ENCODE data around the gene MGA.

- TF ChIP-seq POLR2A (IDR thresholded peaks at IDR 0.05) (no peak), CTCF (IDR thresholded peaks at IDR 0.05) (no peak)
Measured at GRCh38 chr15:41658689-41659088, 1.5 kb upstream of the MGA start.
